NCI-H774 (cell line): ENCODE results near the gene CABLES2.
"Not testable (repeated sequence)": the region's sequence is repeated elsewhere in the genome, so short reads cannot be mapped to it uniquely, and the experiment has no call there.

Experiments
- DNase-seq: peaks from one replicate; lab custom pipeline; 2025; lab: John Stamatoyannopoulos, UW

Gene CABLES2

GRCh38 chr20:62433658-62434497, 26.8 kb upstream of the CABLES2 start:
- no peak for DNase-seq

- no peak for DNase-seq
Observed at GRCh38 chr20:62430866-62431447, 23.9 kb upstream of the CABLES2 start.

GRCh38 chr20:62430311-62430853, 23.3 kb upstream of the CABLES2 start:
- no peak for DNase-seq

- no peak for DNase-seq
Observed at GRCh38 chr20:62429455-62430310, 22.6 kb upstream of the CABLES2 start.

GRCh38 chr20:62428396-62429295, 21.6 kb upstream of the CABLES2 start:
- no peak for DNase-seq

- DNase-seq, result no peak
Observed at GRCh38 chr20:62428002-62428372, 20.9 kb upstream of the CABLES2 start.

- DNase-seq, result no peak
Observed at GRCh38 chr20:62427172-62428001, 20.3 kb upstream of the CABLES2 start, which contains the start of gene RBBP8NL. Gene RBBP8NL, minus strand, starts transcription at chr20:62427539. Its CDS starts 7,892 bp downstream, at chr20:62419647.

GRCh38 chr20:62426699-62427131, 19.6 kb upstream of the CABLES2 start:
- DNase-seq, result no peak

GRCh38 chr20:62426059-62426348, 18.9 kb upstream of the CABLES2 start:
- not testable (repeated sequence) for DNase-seq

GRCh38 chr20:62425281-62426058, 18.4 kb upstream of the CABLES2 start:
- DNase-seq, result no peak

GRCh38 chr20:62424249-62425107, 17.4 kb upstream of the CABLES2 start:
- DNase-seq, result no peak

GRCh38 chr20:62423326-62423706, 16.2 kb upstream of the CABLES2 start:
- DNase-seq, result no peak

- no peak for DNase-seq
Observed at GRCh38 chr20:62422636-62423325, 15.7 kb upstream of the CABLES2 start.

- DNase-seq, result no peak
Observed at GRCh38 chr20:62421716-62421990, 14.6 kb upstream of the CABLES2 start.

GRCh38 chr20:62420846-62421715, 14.0 kb upstream of the CABLES2 start:
- no peak for DNase-seq

GRCh38 chr20:62419759-62420158, 12.7 kb upstream of the CABLES2 start:
- no peak for DNase-seq

GRCh38 chr20:62418709-62419487, 11.8 kb upstream of the CABLES2 start:
- DNase-seq, result no peak
